Spleen (tissue), 11 donors: ENCODE data around the gene DNAJB9. TPM values are rescaled to one million over a fixed set of nuclear protein-coding genes. Genes with fewer than 3 reads are reported as not detected.

Source experiments
- DNase-seq: peaks from one replicate; pipeline ENCODE4 v3.0.0-alpha.2; 2020
- H3K27ac ChIP-seq, 8 donors: fragments of 200-600 bp; sonication (generic) in 7 of 8; 1 replicate in 4 of 8; 2 replicates in 4 of 8; pipeline versions ENCODE4 v1.5.0 to v1.8.0; 2016 to 2021; ENCODE audit warnings: inconsistent platforms in 4 of 8, mild to moderate bottlenecking in 4 of 8, moderate library complexity in 1 of 8
- H3K27me3 ChIP-seq, 7 donors: fragments of 200-600 bp; sonication (generic) in 6 of 7; replicated peaks in 1 of 7; 1 replicate in 4 of 7; 2 replicates in 3 of 7; pipeline versions ENCODE4 v1.5.0 to v1.8.0; 2016 to 2021; ENCODE audit warnings: inconsistent platforms in 3 of 7, mild to moderate bottlenecking in 1 of 7
- H3K36me3 ChIP-seq, 6 donors: fragments of 200-600 bp; sonication (generic) in 5 of 6; 1 replicate in 4 of 6; 2 replicates in 2 of 6; pipeline versions ENCODE4 v1.5.0 to v1.8.0; 2016 to 2021; ENCODE audit warnings: inconsistent platforms in 2 of 6
- H3K4me1 ChIP-seq, 6 donors: fragments of 200-600 bp; sonication (generic) in 5 of 6; 1 replicate in 3 of 6; 2 replicates in 3 of 6; pipeline versions ENCODE4 v1.5.0 to v1.8.0; 2016 to 2021; ENCODE audit warnings: inconsistent platforms in 3 of 6
- H3K4me3 ChIP-seq, 8 donors: fragments of 200-600 bp; sonication (generic) in 7 of 8; 1 replicate in 4 of 8; 2 replicates in 4 of 8; pipeline versions ENCODE4 v1.5.0 to v1.8.0; 2016 to 2021; ENCODE audit warnings: inconsistent platforms in 4 of 8, mild to moderate bottlenecking in 4 of 8, moderate library complexity in 2 of 8
- H3K9me3 ChIP-seq, 8 donors: fragments of 200-600 bp; sonication (generic) in 7 of 8; 1 replicate in 4 of 8; 2 replicates in 4 of 8; pipeline versions ENCODE4 v1.5.0 to v1.8.0; 2016 to 2021; ENCODE audit warnings: inconsistent platforms in 4 of 8
- CTCF ChIP-seq, 11 experiments: fragments of 200-600 bp in 7 of 11; fragments of 450-650 bp in 4 of 11; sonication (generic) in 4 of 11; IDR thresholded peaks in 8 of 11; conservative IDR thresholded peaks in 3 of 11; 1 replicate in 7 of 11; 2 replicates in 4 of 11; pipeline versions ENCODE4 v1.4.0 to v1.8.0; 2016 to 2021; ENCODE audit warnings: antibody characterized with exemption in 11 of 11, inconsistent platforms in 4 of 11, mild to moderate bottlenecking in 1 of 11
- POLR2A ChIP-seq, 3 donors: fragments of 450-650 bp; IDR thresholded peaks; one replicate each; pipeline ENCODE4 v1.5.1; 2017; ENCODE audit warnings: antibody characterized with exemption in 3 of 3, mild to moderate bottlenecking in 1 of 3
- POLR2AphosphoS5 ChIP-seq, 3 donors: sonication (generic); formaldehyde crosslinking; IDR thresholded peaks; one replicate each; pipeline ENCODE4 v1.5.1; 2017; ENCODE audit warnings: antibody characterized with exemption in 3 of 3
- WGBS, 5 donors: extraction: QIAGEN DNeasy Blood & Tissue Kit in 3 of 5; methylation state at CpG; one replicate each; pipeline versions ENCODE4 v1.1.5 to v1.1.7; 2013 to 2018; 5-methylcytosine and 5-hydroxymethylcytosine counted together
- intact Hi-C: fragments of 100-400 bp; cut with DNase I; formaldehyde crosslinking; loops from one replicate; pipeline ENCODE4 v1.15.0; 2023; ENCODE audit warnings: low total_unique reads
- polyA plus RNA-seq, 3 donors: library from polyadenylated mRNA; stranded (reverse); fragments of 200-250 nt; gene quantifications; one replicate each; pipeline ENCODE4 v1.2.1, GENCODE V29; 2013
- total RNA-seq, 7 donors: library from RNA; depleted of rRNA in 3 of 7; stranded (reverse); fragments of >200 nt in 3 of 7; fragmentation: NEBNext Ultra II Directional in 4 of 7; extraction: Animal tissue kit (Norgen Biotek cat#: 25700) in 4 of 7; gene quantifications; one replicate each; pipeline versions ENCODE4 v1.1.0 to v1.2.1, GENCODE V29; 2016 to 2021
- donor health status: healthy with polysubstance abuse.
- donor health status: DM: no; HTN: no; CAD: no; lungs with moderate emphysema.
- donor health status: DM: no; HTN: no; CAD: no.
- donor health status: Bipolar disorder and iron deficiency.
- donor health status: healthy.
- donor health status: DM: no; HTN: no; CAD: no.
- donor health status: DM: yes; HTN: yes; CAD: no.

Gene DNAJB9
- total and polyA plus RNA-seq, 10 donors, result 5.0 to 79.2 (median 19.3) TPM

- intact Hi-C loops, result no loop called here
- DNase-seq, result no peak
- no peak overlapping the region for H3K4me3 ChIP-seq
- 81 to 90% (median 87%) methylated on average over 2 of the region's 2 CpGs for WGBS, 5 donors
- H3K27me3 ChIP-seq, result no peaks in the 10 kb centered on the region
- no peak overlapping the region for H3K27ac ChIP-seq
- H3K4me1 ChIP-seq, result no peaks in the 10 kb centered on the region
- no peaks in the 10 kb centered on the region for H3K9me3 ChIP-seq
- no peaks in the 10 kb centered on the region for H3K36me3 ChIP-seq
- TF ChIP-seq POLR2AphosphoS5 (IDR thresholded peaks at IDR 0.05) (no peak), CTCF (IDR thresholded peaks at IDR 0.05 in 8 of 11, conservative IDR thresholded peaks at IDR 0.05 in 3 of 11) (no peak), POLR2A (IDR thresholded peaks at IDR 0.05) (no peak)
These were observed 16.2 kb downstream of the DNAJB9 start for GRCh38 chr7:108585843-108586242.

- 40 to 66% (median 60%) methylated on average over 2 to 3 of the region's 3 CpGs for WGBS, 5 donors
- intact Hi-C loops, result no loop called here
- DNase-seq, result no peak
- Histone ChIP-seq H3K4me1 (no peaks in the 10 kb centered on the region), H3K9me3 (no peaks in the 10 kb centered on the region), H3K27ac (no peak overlapping the region), H3K4me3 (no peak overlapping the region), H3K36me3 (no peaks in the 10 kb centered on the region), H3K27me3 (no peaks in the 10 kb centered on the region)
- TF ChIP-seq POLR2AphosphoS5 (IDR thresholded peaks at IDR 0.05) (no peak), CTCF (IDR thresholded peaks at IDR 0.05 in 8 of 11, conservative IDR thresholded peaks at IDR 0.05 in 3 of 11) (no peak), POLR2A (IDR thresholded peaks at IDR 0.05) (no peak)
These were observed 16.6 kb downstream of the DNAJB9 start for GRCh38 chr7:108586274-108586710.

- no peaks in the 10 kb centered on the region for H3K9me3 ChIP-seq
- intact Hi-C loops, result no loop called here
- H3K27ac ChIP-seq, result no peak overlapping the region
- TF ChIP-seq CTCF (IDR thresholded peaks at IDR 0.05 in 8 of 11, conservative IDR thresholded peaks at IDR 0.05 in 3 of 11) (no peak), POLR2AphosphoS5 (IDR thresholded peaks at IDR 0.05) (no peak), POLR2A (IDR thresholded peaks at IDR 0.05) (no peak)
- no peaks in the 10 kb centered on the region for H3K36me3 ChIP-seq
- no peak for DNase-seq
- H3K27me3 ChIP-seq, result no peaks in the 10 kb centered on the region
- no peak overlapping the region for H3K4me3 ChIP-seq
- no peaks in the 10 kb centered on the region for H3K4me1 ChIP-seq
These were observed 19.5 kb downstream of the DNAJB9 start for GRCh38 chr7:108589199-108589598.

GRCh38 chr7:108589874-108590273 is 20.2 kb downstream of the DNAJB9 start:
- intact Hi-C loops, result no loop called here
- Histone ChIP-seq H3K4me1 (no peaks in the 10 kb centered on the region), H3K4me3 (no peak overlapping the region), H3K27ac (no peak overlapping the region), H3K9me3 (no peaks in the 10 kb centered on the region), H3K27me3 (no peaks in the 10 kb centered on the region), H3K36me3 (no peaks in the 10 kb centered on the region)
- TF ChIP-seq POLR2A (IDR thresholded peaks at IDR 0.05), result no peak
- WGBS, 5 donors, result 50 to 81% (median 67%) methylated on average over 1 of the region's 1 CpG
- DNase-seq, result no peak

- TF ChIP-seq POLR2A (IDR thresholded peaks at IDR 0.05), result no peak
- H3K36me3 ChIP-seq, result no peaks in the 10 kb centered on the region
- no peaks in the 10 kb centered on the region for H3K27me3 ChIP-seq
- H3K4me3 ChIP-seq, result no peak overlapping the region
- H3K4me1 ChIP-seq, result no peaks in the 10 kb centered on the region
- no peak overlapping the region for H3K27ac ChIP-seq
- no peak for DNase-seq
- intact Hi-C loops, result no loop called here
- WGBS, 5 donors, result 73 to 83% (median 79%) methylated on average over 2 of the region's 2 CpGs
- no peaks in the 10 kb centered on the region for H3K9me3 ChIP-seq
These were observed 20.9 kb downstream of the DNAJB9 start for GRCh38 chr7:108590606-108591005.
